CD8-positive, alpha-beta memory T cell (primary cell): ENCODE data around the gene DEFB125. TPM values are rescaled to one million over a fixed set of nuclear protein-coding genes. Genes with fewer than 3 reads are reported as not detected.
"Not testable (repeated sequence)": the region's sequence is repeated elsewhere in the genome, so short reads cannot be mapped to it uniquely, and the experiment has no call there.

Source experiments
- CTCF ChIA-PET: fragments of 350-600 bp; sonication (Branson Sonifier 250); formaldehyde crosslinking; loops from one replicate; lab custom pipeline; 2021; ENCODE audit warnings: antibody characterized with exemption; lab: Charles Lee
- POLR2A ChIA-PET: fragments of 350-600 bp; sonication (Branson Sonifier 250); formaldehyde crosslinking; loops from one replicate; lab custom pipeline; 2021; ENCODE audit warnings: antibody characterized with exemption; lab: Charles Lee
- DNase-seq, 5 donors: peaks; one replicate each; pipeline versions ENCODE4 v3.0.0 to v3.0.0-alpha.2; 2020 to 2022; ENCODE audit warnings: mixed read lengths in 1 of 5
- H3K27ac ChIP-seq: one replicate; pipeline ENCODE4 v1.7.0; 2013; ENCODE audit warnings: low read depth, mild to moderate bottlenecking, low read length, moderate library complexity
- H3K27me3 ChIP-seq: 2 replicates; pipeline ENCODE4 v1.7.0; 2013; ENCODE audit warnings: low read length, mild to moderate bottlenecking; ENCODE audit not compliant: insufficient read depth, poor library complexity, severe bottlenecking
- H3K36me3 ChIP-seq: 2 replicates; pipeline ENCODE4 v1.7.0; 2013; ENCODE audit warnings: mild to moderate bottlenecking, low read length, moderate library complexity; ENCODE audit not compliant: insufficient read depth
- H3K4me1 ChIP-seq: 2 replicates; pipeline ENCODE4 v1.7.0; 2013; ENCODE audit warnings: mild to moderate bottlenecking, low read length, moderate library complexity; ENCODE audit not compliant: insufficient read depth
- H3K4me3 ChIP-seq: 2 replicates; pipeline ENCODE4 v1.7.0; 2013; ENCODE audit warnings: mild to moderate bottlenecking, low read length
- H3K9me3 ChIP-seq: 2 replicates; pipeline ENCODE4 v1.7.0; 2013; ENCODE audit warnings: mild to moderate bottlenecking, low read length
- H3K27ac Mint-ChIP-seq, 8 donors: one replicate each; pipeline ENCODE4 v1.8.0; 2020 to 2021; ENCODE audit warnings: mixed read lengths in 8 of 8, mild to moderate bottlenecking in 6 of 8, inconsistent platforms in 3 of 8, moderate library complexity in 3 of 8
- H3K27me3 Mint-ChIP-seq, 2 donors: one replicate each; pipeline ENCODE4 v1.8.0; 2020 to 2021; ENCODE audit warnings: mixed read lengths in 2 of 2, mild to moderate bottlenecking in 1 of 2, moderate library complexity in 1 of 2
- H3K36me3 Mint-ChIP-seq, 3 donors: one replicate each; pipeline ENCODE4 v1.8.0; 2020 to 2021; ENCODE audit warnings: mixed read lengths in 3 of 3, inconsistent platforms in 1 of 3, mild to moderate bottlenecking in 1 of 3
- H3K4me1 Mint-ChIP-seq, 3 donors: one replicate each; pipeline ENCODE4 v1.8.0; 2020 to 2021; ENCODE audit warnings: mixed read lengths in 3 of 3, inconsistent platforms in 1 of 3, mild to moderate bottlenecking in 1 of 3
- H3K4me3 Mint-ChIP-seq, 7 donors: one replicate each; pipeline ENCODE4 v1.8.0; 2020 to 2021; ENCODE audit warnings: mixed read lengths in 7 of 7, mild to moderate bottlenecking in 6 of 7, moderate library complexity in 4 of 7, inconsistent platforms in 2 of 7
- H3K9me3 Mint-ChIP-seq, 5 donors: one replicate each; pipeline ENCODE4 v1.8.0; 2020 to 2022; ENCODE audit warnings: mixed read lengths in 5 of 5, mild to moderate bottlenecking in 3 of 5, moderate library complexity in 2 of 5, inconsistent platforms in 1 of 5
- polyA plus RNA-seq: library from polyadenylated mRNA; unstranded; fragments of 300-500 nt; fragmentation: Illumina TruSeq; gene quantifications from one replicate; pipeline ENCODE4 v1.2.3, GENCODE V29; 2021
- total RNA-seq, 2 experiments: library from RNA; stranded (reverse); gene quantifications; one replicate each; pipeline ENCODE4 v1.2.3, GENCODE V29; 2021

Gene DEFB125
- total and polyA plus RNA-seq, 3 experiments from 2014 or later, result not detected

GRCh38 chr20:112396-112795, 24.9 kb downstream of the DEFB125 start:
- Mint-ChIP-seq H3K27ac (no peak overlapping the region), H3K27me3 (peaks cover 19 to 30% of the 10 kb centered on the region in 2 donors), H3K36me3 (peaks cover 0 to 2% (median 0%) of the 10 kb centered on the region in 3 donors), H3K9me3 (peaks cover 7 to 12% (median 11%) of the 10 kb centered on the region in 5 donors), H3K4me1 (no peaks in the 10 kb centered on the region), H3K4me3 (no peak overlapping the region)
- Histone ChIP-seq H3K27ac (no peak overlapping the region), H3K4me3 (no peak overlapping the region), H3K9me3 (no peaks in the 10 kb centered on the region), H3K36me3 (no peaks in the 10 kb centered on the region), H3K27me3 (peaks cover 10% of the 10 kb centered on the region), H3K4me1 (no peaks in the 10 kb centered on the region)
- ChIA-PET CTCF (no interaction called here), POLR2A (no interaction called here)
- DNase-seq, result no peak

GRCh38 chr20:117518-117917, 30.0 kb downstream of the DEFB125 start:
- CTCF ChIA-PET, result no interaction called here
- Mint-ChIP-seq H3K27me3 (peaks cover 41 to 71% of the 10 kb centered on the region in 2 donors), H3K4me1 (no peaks in the 10 kb centered on the region), H3K9me3 (peaks cover 10 to 21% (median 14%) of the 10 kb centered on the region in 5 donors), H3K4me3 (no peak overlapping the region), H3K27ac (no peak overlapping the region), H3K36me3 (peaks cover 0 to 5% (median 0%) of the 10 kb centered on the region in 3 donors)
- Histone ChIP-seq H3K9me3 (no peaks in the 10 kb centered on the region), H3K4me3 (no peak overlapping the region), H3K4me1 (no peaks in the 10 kb centered on the region), H3K36me3 (no peaks in the 10 kb centered on the region), H3K27ac (no peak overlapping the region), H3K27me3 (peaks cover 10% of the 10 kb centered on the region)
- POLR2A ChIA-PET, result no interaction called here
- DNase-seq, result no peak

- H3K4me3 Mint-ChIP-seq, H3K27me3 ChIP-seq, DNase-seq, POLR2A ChIA-PET, CTCF ChIA-PET, H3K9me3 Mint-ChIP-seq, H3K27ac ChIP-seq, H3K9me3 ChIP-seq, H3K36me3 Mint-ChIP-seq, H3K4me1 Mint-ChIP-seq, H3K4me1 ChIP-seq, H3K27ac Mint-ChIP-seq, H3K4me3 ChIP-seq, H3K36me3 ChIP-seq: not testable (repeated sequence)
- peaks cover 23 to 34% of the 10 kb centered on the region in 2 donors for H3K27me3 Mint-ChIP-seq
These were observed 42.4 kb downstream of the DEFB125 start for GRCh38 chr20:129786-130323.

GRCh38 chr20:137668-138490, 50.4 kb downstream of the DEFB125 start:
- CTCF ChIA-PET, result no interaction called here
- peaks cover 12 to 45% of the 10 kb centered on the region in 2 donors for H3K27me3 Mint-ChIP-seq
- DNase-seq, result no peak

GRCh38 chr20:142290-142689, 54.8 kb downstream of the DEFB125 start, which contains the start of gene DEFB126:
Gene DEFB126 (plus strand): TSS chr20:142590. CDS start chr20:142629, 39 bp downstream.
- no peak within 1 kb of the TSS for H3K27ac ChIP-seq
- Mint-ChIP-seq H3K27me3 (peaks cover 16 to 59% of the 10 kb centered on the region in 2 donors), H3K27ac (no peak within 1 kb of the TSS), H3K4me3 (no peak within 1 kb of the TSS), H3K9me3 (peaks cover 0 to 8% (median 3%) of the 10 kb centered on the region in 5 donors), H3K4me1 (no peaks in the 10 kb centered on the region), H3K36me3 (no peaks in the 10 kb centered on the region)
- no peaks in the 10 kb centered on the region for H3K4me1 ChIP-seq
- no peak for DNase-seq
- H3K27me3 ChIP-seq, result no peaks in the 10 kb centered on the region
- H3K4me3 ChIP-seq, result no peak within 1 kb of the TSS
- POLR2A ChIA-PET, result no interaction called here
- CTCF ChIA-PET, result no interaction called here
- no peaks in the 10 kb centered on the region for H3K9me3 ChIP-seq
- H3K36me3 ChIP-seq, result no peaks in the 10 kb centered on the region

More at GRCh38 chr20:137668-138490, 50.4 kb downstream of the DEFB125 start:
- Histone ChIP-seq H3K27ac (no peak overlapping the region), H3K36me3 (no peaks in the 10 kb centered on the region), H3K27me3 (no peaks in the 10 kb centered on the region), H3K9me3 (no peaks in the 10 kb centered on the region), H3K4me3 (no peak overlapping the region), H3K4me1 (no peaks in the 10 kb centered on the region)
- Mint-ChIP-seq H3K4me1 (no peaks in the 10 kb centered on the region), H3K36me3 (peaks cover 0 to 7% (median 0%) of the 10 kb centered on the region in 3 donors), H3K9me3 (peaks cover 3 to 18% (median 6%) of the 10 kb centered on the region in 5 donors), H3K27ac (no peak overlapping the region), H3K4me3 (no peak overlapping the region)
- POLR2A ChIA-PET, result no interaction called here

GRCh38 chr20:145877-146276, 58.4 kb downstream of the DEFB125 start:
- no peak overlapping the region for H3K4me3 Mint-ChIP-seq
- DNase-seq, result no peak
- ChIA-PET POLR2A (no interaction called here), CTCF (no interaction called here)
- Histone ChIP-seq H3K4me3 (no peak overlapping the region), H3K4me1 (no peaks in the 10 kb centered on the region), H3K27ac (no peak overlapping the region), H3K9me3 (no peaks in the 10 kb centered on the region), H3K27me3 (no peaks in the 10 kb centered on the region), H3K36me3 (no peaks in the 10 kb centered on the region)
- H3K9me3 Mint-ChIP-seq, result no peaks in the 10 kb centered on the region
- peaks cover 15 to 48% of the 10 kb centered on the region in 2 donors for H3K27me3 Mint-ChIP-seq
- H3K36me3 Mint-ChIP-seq, result no peaks in the 10 kb centered on the region
- no peak overlapping the region for H3K27ac Mint-ChIP-seq
- H3K4me1 Mint-ChIP-seq, result no peaks in the 10 kb centered on the region

Other genes starting within 250 kb of the DEFB125 start
- not detected for gene DEFB126, start 54.9 kb downstream of the DEFB125 start, total RNA-seq
- gene DEFB126, start 54.9 kb downstream of the DEFB125 start, polyA plus RNA-seq, result not detected
- gene DEFB127, start 69.8 kb downstream of the DEFB125 start, total RNA-seq, result not detected
- not detected for gene DEFB127, start 69.8 kb downstream of the DEFB125 start, polyA plus RNA-seq
- not detected for gene DEFB128, start 102.0 kb downstream of the DEFB125 start, total RNA-seq
- not detected for gene DEFB128, start 102.0 kb downstream of the DEFB125 start, polyA plus RNA-seq
- gene DEFB129, start 139.6 kb downstream of the DEFB125 start, total RNA-seq, result not detected
- gene DEFB129, start 139.6 kb downstream of the DEFB125 start, polyA plus RNA-seq, result not detected
- gene DEFB132, start 170.1 kb downstream of the DEFB125 start, total RNA-seq, result not detected
- not detected for gene DEFB132, start 170.1 kb downstream of the DEFB125 start, polyA plus RNA-seq
- 1 to 10 TPM; 3.7 to 4.3 TPM for gene C20orf96, start 203.1 kb downstream of the DEFB125 start, total RNA-seq
- 0.46 TPM for gene C20orf96, start 203.1 kb downstream of the DEFB125 start, polyA plus RNA-seq
- 10 to 100 TPM; 25.3 to 25.4 TPM for gene ZCCHC3, start 209.9 kb downstream of the DEFB125 start, total RNA-seq
- gene ZCCHC3, start 209.9 kb downstream of the DEFB125 start, polyA plus RNA-seq, result 14.1 TPM
- gene SOX12, start 237.9 kb downstream of the DEFB125 start, total RNA-seq, result 1 to 10 TPM; 4.7 to 5.1 TPM
- 0.64 TPM for gene SOX12, start 237.9 kb downstream of the DEFB125 start, polyA plus RNA-seq